Ecto neural progenitor cell (in vitro differentiated cells): ENCODE results near the gene HS6ST3.
A peak's percentile ranks its signal among the peaks of the same experiment; 100 is the strongest.
"Not testable (repeated sequence)": the region's sequence is repeated elsewhere in the genome, so short reads cannot be mapped to it uniquely, and the experiment has no call there.

Experiments
- DNase-seq: peaks from one replicate; pipeline ENCODE4 v3.0.0-alpha.2; 2018; ENCODE audit warnings: low spot score

Gene HS6ST3

GRCh38 chr13:96091164-96092117 is 1.5 kb downstream of the HS6ST3 start:
- peak; percentile 62 for DNase-seq

- DNase-seq, result no peak
These were observed 3.5 kb downstream of the HS6ST3 start for GRCh38 chr13:96093296-96094006.

DNA sequence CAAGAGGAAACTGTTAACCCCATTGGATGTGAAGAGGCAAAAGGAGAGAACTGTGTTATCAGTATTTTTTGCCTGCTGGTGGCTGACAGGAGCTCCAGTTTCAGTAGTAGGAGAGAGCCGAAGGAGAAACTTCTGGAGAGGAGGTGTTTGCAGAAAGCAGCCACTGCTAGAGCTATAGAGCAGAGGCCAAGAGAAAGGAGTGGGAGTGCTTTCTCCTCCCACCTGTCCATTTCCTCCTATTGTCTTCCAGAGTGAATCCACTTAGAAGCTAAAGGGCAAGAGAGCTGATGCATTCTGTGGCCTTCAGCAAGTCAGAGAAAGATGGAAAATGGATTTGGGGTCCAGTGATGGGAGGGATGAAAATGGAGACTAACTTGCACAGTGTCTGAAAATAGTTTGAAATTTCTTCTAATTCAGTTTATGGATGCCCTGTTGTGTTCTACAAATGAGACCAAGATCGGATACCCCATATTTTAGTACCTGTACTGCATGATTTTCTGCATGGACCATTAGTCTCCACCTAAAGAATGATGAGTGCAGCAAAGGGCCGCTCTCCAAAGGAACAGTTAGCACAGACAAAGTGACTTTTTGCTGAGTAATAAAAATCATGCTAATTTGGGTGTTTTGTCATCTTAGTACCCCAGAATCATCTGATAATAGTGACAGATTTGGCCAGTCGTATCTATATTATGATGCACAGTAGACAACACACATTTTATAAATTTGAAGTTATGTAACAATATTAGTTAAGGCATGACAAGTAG is 10.7 kb downstream of the HS6ST3 start:
- DNase-seq, result no peak

GRCh38 chr13:96104516-96104915 is 14.6 kb downstream of the HS6ST3 start:
- no peak for DNase-seq

DNA sequence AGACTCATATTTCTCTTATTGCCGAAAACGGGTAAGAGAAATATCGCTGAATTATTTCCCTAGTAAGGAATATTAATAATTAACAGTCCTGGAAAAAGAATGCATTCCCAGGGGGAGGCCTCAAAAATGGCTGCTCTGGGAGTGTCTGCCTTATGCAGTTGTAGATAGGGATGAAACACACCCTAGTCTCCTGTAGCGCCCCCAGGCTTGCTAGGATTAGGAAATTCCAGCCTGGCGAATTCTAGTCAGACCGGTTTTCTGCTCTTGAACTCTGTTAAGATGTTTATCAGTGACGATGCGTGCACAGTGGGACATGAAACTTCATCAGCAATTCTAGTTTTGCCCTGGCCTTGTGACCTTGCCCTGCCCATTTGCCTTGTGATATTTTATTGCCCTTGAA is 18.2 kb downstream of the HS6ST3 start:
- not testable (repeated sequence) for DNase-seq

DNA sequence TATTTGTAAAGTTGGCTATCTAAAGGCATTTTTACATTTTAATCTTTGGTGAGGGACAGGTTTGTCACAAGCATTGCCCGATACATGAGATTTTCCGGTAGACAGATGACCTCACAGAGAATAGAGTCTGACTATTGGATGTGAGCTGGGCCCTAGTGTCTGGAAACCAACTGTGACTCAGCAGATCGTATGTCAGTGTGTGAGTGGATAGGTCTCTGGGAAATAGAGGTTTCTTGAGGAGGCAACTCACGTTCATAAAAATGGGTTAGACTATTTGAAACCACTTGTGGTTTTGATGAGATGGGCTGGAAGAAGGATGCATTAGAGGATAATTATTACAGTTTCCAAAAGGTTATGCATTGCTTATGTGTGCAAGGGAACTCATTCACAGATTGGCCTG is 19.2 kb downstream of the HS6ST3 start:
- no peak for DNase-seq

DNA sequence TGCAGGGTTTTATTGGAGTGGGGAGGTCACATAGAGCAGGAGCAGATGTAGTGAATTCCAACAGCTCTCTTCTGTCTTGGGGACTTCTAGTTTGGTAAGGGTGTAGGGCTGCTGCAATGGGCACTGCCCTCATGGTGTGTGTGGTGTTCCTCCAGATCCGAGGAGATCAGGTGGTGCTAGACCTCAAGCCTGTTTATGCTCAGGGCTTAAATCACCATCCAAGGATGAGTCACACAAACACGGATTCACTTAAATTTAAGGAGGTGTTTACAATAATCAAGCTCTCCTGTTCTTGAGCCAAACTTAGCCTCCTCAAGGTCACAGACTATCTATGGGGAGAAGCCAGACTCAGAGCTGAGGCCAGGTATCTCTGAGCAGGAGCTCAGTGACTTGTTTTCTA is 23.0 kb downstream of the HS6ST3 start:
- no peak for DNase-seq

- not testable (repeated sequence) for DNase-seq
These were observed 25.5 kb downstream of the HS6ST3 start for GRCh38 chr13:96115368-96115767.

DNA sequence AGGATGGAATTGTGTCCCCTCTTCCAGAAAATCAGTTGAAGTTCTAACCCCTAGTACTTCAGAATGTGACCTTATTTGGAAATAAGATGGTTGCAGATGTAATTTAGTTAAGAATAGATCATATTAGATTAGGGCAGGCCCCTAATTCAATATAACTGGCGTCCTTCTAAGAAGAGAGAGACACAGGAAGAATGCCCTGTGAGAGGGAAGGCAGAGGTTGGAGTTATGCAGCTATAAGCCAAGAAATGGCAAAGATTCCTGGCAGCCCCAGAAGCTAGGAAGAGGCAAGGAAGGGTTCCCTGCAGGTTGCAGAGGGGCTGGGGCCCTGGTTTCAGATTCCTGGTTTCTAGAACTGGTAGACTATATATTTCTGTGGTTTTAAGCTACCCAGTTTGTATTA is 30.0 kb downstream of the HS6ST3 start:
- no peak for DNase-seq

DNA sequence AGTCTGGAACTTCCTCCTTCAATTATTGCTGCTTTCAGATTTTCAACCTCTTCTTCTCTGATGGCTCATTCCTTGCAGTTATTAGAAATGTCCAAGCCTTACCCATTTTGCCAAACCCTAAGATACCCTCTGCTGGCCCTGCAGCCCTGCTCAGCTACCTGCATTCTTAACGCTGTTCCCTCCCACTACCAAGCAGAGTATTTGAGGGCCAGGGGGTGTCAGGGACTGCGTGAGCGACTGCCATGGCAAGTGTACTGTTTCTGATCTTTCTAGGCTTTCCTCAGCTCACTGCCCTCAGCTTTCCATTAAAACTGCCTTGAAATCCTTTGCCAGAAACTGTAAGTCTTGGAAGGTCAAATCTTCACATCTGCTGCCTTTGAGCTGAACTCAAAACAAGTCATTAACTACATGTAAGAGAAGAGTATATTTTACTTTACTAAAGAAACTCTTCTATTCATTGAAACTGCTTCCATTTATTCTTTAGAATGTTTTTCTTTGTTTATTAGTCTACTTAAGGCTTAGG is 41.0 kb downstream of the HS6ST3 start:
- DNase-seq, result no peak

DNA sequence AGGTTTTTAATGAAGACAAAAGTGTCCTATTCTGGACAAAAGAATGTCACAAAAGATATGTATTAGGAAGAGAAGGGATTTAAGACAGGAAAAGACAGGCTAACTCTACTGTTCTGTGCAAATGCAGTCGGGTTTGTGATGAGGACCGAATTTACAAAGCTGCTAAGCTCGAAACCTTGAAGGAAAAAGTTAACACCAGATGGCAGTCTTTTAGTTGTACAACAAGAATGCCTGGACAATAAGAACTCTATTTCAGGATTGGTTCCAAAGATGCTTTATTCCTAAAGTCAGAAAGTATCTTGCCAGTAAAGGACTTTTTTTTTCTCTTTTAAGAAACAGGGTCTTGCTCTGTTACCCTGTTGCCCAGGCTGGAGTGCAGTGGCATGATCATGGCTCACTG is 51.1 kb downstream of the HS6ST3 start:
- DNase-seq, result no peak

GRCh38 chr13:96159725-96160124 is 69.8 kb downstream of the HS6ST3 start:
- DNase-seq, result no peak

DNA sequence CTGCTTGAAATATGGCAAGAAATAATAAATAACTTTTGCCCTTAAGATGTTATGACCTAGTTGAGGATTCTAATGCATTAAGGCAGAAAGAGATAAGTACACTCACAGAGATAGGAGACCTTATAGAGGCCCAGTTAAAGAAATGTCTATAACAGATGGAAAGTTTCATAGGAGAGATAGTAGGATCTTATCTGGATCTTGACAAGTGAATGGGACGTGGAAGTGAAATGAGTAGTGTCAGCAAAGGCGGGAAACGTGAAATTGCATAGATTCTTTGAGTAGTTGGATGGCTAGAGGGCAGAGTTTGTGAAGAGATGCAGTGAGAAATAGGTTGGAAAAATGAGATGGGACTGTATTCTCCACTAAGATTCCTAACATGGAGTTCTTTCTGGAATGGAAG is 71.2 kb downstream of the HS6ST3 start:
- DNase-seq, result no peak

DNA sequence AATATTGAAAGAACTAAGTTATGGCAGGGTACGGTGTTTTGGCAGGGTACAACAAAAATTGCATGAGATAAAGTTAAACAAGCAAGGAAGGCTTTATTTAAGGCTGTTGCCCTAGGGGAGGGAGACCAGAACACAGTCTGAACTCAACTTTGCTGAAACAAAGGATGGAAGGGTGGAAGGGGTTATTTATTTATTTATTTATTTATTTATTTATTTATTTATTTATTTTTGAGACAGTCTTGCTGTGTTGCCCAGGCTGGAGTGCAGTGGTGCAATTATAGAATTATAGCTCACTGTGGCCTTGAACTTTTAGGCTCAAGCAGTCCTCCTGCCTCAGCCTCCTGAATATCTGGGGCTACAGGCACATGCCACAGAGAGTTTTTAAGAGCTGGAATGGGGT is 75.9 kb downstream of the HS6ST3 start:
- DNase-seq, result no peak

DNA sequence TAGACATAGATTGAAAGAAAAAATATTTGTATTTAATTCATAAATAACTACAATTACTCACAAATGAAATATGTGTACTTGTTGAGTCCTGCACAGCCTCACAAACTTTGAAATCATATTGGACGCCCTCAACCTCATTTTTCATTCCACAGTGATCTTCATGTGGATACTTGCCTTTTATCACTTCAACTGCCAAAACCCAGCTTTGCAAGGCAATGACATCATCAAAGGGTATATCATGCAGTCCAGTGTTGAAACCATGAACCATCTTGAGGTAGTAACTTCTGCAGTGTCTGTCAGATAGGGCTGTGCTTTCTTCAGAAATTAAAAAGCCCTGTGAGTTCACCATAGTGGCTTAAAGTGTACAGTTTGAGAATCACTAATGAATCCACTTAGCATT is 82.2 kb downstream of the HS6ST3 start:
- DNase-seq, result no peak

- DNase-seq, result no peak
These were observed 88.9 kb downstream of the HS6ST3 start for GRCh38 chr13:96178759-96179158.

GRCh38 chr13:96179309-96179708 is 89.4 kb downstream of the HS6ST3 start:
- no peak for DNase-seq

GRCh38 chr13:96181911-96182310 is 92.0 kb downstream of the HS6ST3 start:
- DNase-seq, result no peak

GRCh38 chr13:96185818-96186217 is 95.9 kb downstream of the HS6ST3 start:
- DNase-seq, result no peak

GRCh38 chr13:96191367-96191766 is 101.5 kb downstream of the HS6ST3 start:
- DNase-seq, result no peak

- no peak for DNase-seq
These were observed 103.9 kb downstream of the HS6ST3 start for GRCh38 chr13:96193728-96194310.

DNA sequence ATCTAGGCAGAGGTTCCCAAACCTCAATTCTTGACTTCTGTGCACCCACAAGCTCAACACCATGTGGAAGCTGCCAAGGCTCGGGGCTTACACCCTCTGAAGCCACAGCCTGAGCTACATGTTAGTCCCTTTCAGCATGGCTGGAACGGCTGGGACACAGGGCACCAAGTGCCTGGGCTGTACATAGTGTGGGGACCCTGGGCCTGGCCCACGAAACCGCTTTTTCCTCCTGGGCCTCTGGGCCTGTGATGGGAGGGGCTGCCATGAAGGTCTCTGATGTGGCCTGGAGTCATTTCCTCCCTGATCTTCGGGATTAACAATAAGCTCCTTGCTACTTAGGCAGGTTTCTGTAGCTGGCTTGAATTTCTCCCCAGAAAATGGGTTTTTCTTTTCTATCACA is 108.1 kb downstream of the HS6ST3 start:
- DNase-seq, result no peak
